ENCODE results near the gene NPHP4. TPM values are rescaled to one million over a fixed set of nuclear protein-coding genes. Genes with fewer than 3 reads are reported as not detected.

The NPHP4 gene
- total RNA-seq, 2 experiments from 2014 or later, result 6.2 to 7.7 TPM

DNA sequence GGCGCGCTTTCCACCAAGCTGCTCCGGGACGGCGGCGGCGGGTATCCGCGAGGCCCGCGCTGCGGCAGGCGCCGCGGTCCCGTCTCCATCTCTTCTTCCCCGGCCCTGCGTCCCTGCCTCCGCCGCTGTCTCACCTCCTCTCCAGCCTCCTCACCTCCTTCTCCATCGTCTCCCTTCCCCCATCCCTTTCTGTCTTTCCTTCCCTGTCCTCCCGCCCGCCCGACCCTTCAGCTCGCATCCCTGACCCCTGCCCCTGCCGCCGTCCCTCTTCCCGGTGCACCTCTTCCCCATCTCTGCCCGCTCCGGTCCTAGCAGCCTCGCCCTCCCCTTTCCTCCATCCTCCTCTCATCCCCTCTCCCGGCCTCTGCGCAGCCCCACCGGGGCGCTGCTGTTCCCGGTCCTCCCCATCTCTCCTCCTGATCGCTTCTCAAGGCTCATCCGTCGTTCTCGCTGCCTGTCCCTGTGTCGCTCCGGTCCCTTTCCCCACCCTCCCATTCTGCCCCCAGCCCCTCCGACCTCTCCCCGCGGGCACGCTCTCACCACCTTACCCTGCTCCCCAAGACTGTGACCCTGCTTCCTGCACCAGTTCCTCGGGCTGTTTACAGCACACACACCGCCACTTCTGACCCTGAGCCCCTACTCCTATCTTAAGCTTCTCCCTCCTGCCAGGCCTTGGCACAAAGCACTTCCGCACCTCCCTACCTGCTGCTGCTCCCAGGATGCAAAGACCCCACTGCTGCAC, 760 bp upstream of the NPHP4 start:
- Mint-ChIP-seq H3K9me3 (no peaks in the 10 kb centered on the region), H3K4me3 (peak overlapping the region; percentile 95), H3K4me1 (ENCODE audit: low read depth) (peaks cover 42% of the 10 kb centered on the region), H3K27ac (peak overlapping the region; percentile 94), H3K36me3 (ENCODE audit: low read depth) (peaks cover 19% of the 10 kb centered on the region), H3K27me3 (no peaks in the 10 kb centered on the region)
- peak overlapping the region; percentile 15 to 92 for H3K27ac ChIP-seq (ENCODE audit: low read depth in 1 of 2, low read length in 2 of 2)
- CTCF ChIA-PET, result interaction anchor here (0.7 to 1.1 kb wide), 2 partner anchors 10 to 41 kb away, joined by 3 read pairs; no protein-coding TSS in a partner anchor
- H3K27me3 ChIP-seq (ENCODE audit: control insufficient read depth in 1 of 2, insufficient read depth in 2 of 2, low read length in 2 of 2), result no peaks in the 10 kb centered on the region
- no peak for ATAC-seq (ENCODE audit: poor library complexity)
- H3K4me1 ChIP-seq (ENCODE audit: insufficient read depth, low read length), result peaks cover 48% of the 10 kb centered on the region
- H3K4me3 ChIP-seq (ENCODE audit: low read length), result peak overlapping the region; percentile 76
- intact Hi-C loops (cut with DNase I, micrococcal nuclease), result loop anchor here (1.0 to 10.0 kb wide), 5 partner anchors 33 to 1964 kb away; partner anchors contain the start of genes RPL22 (in 2 of the 2) and CAMTA1 (in 1 of the 2)
- TF ChIP-seq, protein P1, sequence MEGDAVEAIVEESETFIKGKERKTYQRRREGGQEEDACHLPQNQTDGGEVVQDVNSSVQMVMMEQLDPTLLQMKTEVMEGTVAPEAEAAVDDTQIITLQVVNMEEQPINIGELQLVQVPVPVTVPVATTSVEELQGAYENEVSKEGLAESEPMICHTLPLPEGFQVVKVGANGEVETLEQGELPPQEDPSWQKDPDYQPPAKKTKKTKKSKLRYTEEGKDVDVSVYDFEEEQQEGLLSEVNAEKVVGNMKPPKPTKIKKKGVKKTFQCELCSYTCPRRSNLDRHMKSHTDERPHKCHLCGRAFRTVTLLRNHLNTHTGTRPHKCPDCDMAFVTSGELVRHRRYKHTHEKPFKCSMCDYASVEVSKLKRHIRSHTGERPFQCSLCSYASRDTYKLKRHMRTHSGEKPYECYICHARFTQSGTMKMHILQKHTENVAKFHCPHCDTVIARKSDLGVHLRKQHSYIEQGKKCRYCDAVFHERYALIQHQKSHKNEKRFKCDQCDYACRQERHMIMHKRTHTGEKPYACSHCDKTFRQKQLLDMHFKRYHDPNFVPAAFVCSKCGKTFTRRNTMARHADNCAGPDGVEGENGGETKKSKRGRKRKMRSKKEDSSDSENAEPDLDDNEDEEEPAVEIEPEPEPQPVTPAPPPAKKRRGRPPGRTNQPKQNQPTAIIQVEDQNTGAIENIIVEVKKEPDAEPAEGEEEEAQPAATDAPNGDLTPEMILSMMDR (IDR thresholded peaks at IDR 0.05), result no peak
- H3K9me3 ChIP-seq (ENCODE audit: control insufficient read depth in 1 of 2, insufficient read depth in 1 of 2, low read length in 2 of 2), result no peaks in the 10 kb centered on the region
- peaks cover 15% of the 10 kb centered on the region for H3K36me3 ChIP-seq (ENCODE audit: insufficient read depth, low read length)
- DNase-seq, result peak in 4 of 14 experiments; percentile 26 to 49 (median 38)
- POLR2A ChIA-PET, result interaction anchor here (0.6 to 6.0 kb wide), 10 partner anchors 9 to 792 kb away, joined by 3 to 92 read pairs (median 3); partner anchors contain the start of genes CAMTA1 and RPL22

DNA sequence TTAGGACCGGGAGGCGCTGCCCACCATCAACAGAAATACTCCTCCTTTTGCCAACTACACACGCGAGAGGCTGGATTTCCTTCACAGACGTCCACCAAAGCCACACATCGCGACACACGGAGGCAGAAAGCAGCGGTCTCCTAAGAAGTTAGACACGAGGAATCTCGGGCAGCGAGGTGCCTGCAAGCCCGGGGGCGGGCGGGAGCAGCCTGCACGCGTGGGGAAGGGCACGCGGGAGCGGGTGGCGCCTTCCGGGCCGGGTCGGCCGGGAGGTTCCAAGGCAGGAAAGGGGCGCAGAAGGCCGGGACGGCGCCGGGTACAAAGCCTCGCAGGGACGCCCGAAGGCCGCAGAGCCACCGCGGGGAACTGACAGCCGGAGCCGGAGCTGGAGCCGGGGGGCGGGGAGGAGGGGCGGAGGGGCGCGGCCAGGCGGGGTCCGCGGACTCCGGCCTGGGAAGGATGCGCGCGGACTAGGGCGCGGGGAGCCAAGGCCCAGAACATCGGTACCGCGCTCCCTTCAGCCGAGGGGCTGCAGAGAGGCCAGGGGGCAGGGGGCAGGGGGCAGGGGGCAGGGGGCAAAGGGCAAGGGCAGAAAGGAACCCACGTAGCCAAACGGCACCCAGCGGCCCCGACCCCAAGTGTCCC, 722 bp downstream of the NPHP4 start:
- Mint-ChIP-seq H3K4me1 (ENCODE audit: low read depth) (peaks cover 34% of the 10 kb centered on the region), H3K36me3 (ENCODE audit: low read depth) (peaks cover 19% of the 10 kb centered on the region), H3K4me3 (peak overlapping the region; percentile 93), H3K27me3 (no peaks in the 10 kb centered on the region), H3K9me3 (no peaks in the 10 kb centered on the region), H3K27ac (peak overlapping the region; percentile 89)
- Histone ChIP-seq H3K9me3 (ENCODE audit: control insufficient read depth in 1 of 2, insufficient read depth in 1 of 2, low read length in 2 of 2) (no peaks in the 10 kb centered on the region), H3K4me1 (ENCODE audit: insufficient read depth, low read length) (peaks cover 41% of the 10 kb centered on the region), H3K27ac (ENCODE audit: low read depth in 1 of 2, low read length in 2 of 2) (peak overlapping the region; percentile 73 to 92), H3K27me3 (ENCODE audit: control insufficient read depth in 1 of 2, insufficient read depth in 2 of 2, low read length in 2 of 2) (no peaks in the 10 kb centered on the region), H3K4me3 (ENCODE audit: low read length) (peak overlapping the region; percentile 76), H3K36me3 (ENCODE audit: insufficient read depth, low read length) (peaks cover 9% of the 10 kb centered on the region)
- ATAC-seq (ENCODE audit: poor library complexity) (peak; percentile 24), DNase-seq (peak in 11 of 14 experiments; percentile 18 to 78 (median 45))
- TF ChIP-seq, protein P1 (IDR thresholded peaks at IDR 0.05), result no peak
- CTCF ChIA-PET, result interaction anchor here (1.1 kb wide), 1 partner anchor 35 kb away, joined by 3 read pairs; no protein-coding TSS in a partner anchor
- intact Hi-C loops (cut with DNase I, micrococcal nuclease), result loop anchor here (1.0 to 10.0 kb wide), 5 partner anchors 35 to 1966 kb away; partner anchors contain the start of genes RPL22 (in 2 of the 2) and CAMTA1 (in 1 of the 2)
- POLR2A ChIA-PET, result interaction anchor here (6.0 kb wide), 1 partner anchor 36 kb away, joined by 92 read pairs; no protein-coding TSS in a partner anchor

DNA sequence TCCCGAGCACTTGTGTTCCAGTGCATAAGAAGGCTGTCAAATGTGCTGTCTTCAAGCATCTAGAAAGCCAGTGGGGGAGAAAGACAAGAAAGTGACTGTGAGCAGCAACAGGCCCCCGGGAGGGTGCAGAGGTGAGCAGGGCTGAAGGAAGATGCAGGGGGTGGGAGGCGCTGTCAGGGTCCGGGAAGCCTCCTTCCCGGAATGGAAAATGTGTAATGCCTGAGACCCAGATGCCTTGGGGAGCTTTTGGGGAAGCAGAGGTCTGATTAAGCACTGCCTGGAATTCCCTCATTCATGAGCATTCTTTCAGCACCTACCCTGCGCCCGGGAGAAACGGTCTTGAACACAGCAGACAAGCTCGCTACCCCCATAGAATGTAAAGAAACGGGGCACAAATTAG, 1.3 kb downstream of the NPHP4 start:
- H3K4me3 ChIP-seq (ENCODE audit: low read length), result peak overlapping the region; percentile 76
- no peaks in the 10 kb centered on the region for H3K9me3 Mint-ChIP-seq

More for the DNA sequence above, 1.3 kb downstream of the NPHP4 start:
- H3K27me3 ChIP-seq (ENCODE audit: control insufficient read depth in 1 of 2, insufficient read depth in 2 of 2, low read length in 2 of 2), result no peaks in the 10 kb centered on the region
- peak in 1 of 14 experiments; percentile 20 for DNase-seq
- H3K4me1 ChIP-seq (ENCODE audit: insufficient read depth, low read length), result peaks cover 38% of the 10 kb centered on the region
- Mint-ChIP-seq H3K4me1 (ENCODE audit: low read depth) (peaks cover 34% of the 10 kb centered on the region), H3K27ac (peak overlapping the region; percentile 89), H3K4me3 (peak overlapping the region; percentile 93), H3K27me3 (no peaks in the 10 kb centered on the region), H3K36me3 (ENCODE audit: low read depth) (peaks cover 19% of the 10 kb centered on the region)
- no peak for ATAC-seq (ENCODE audit: poor library complexity)
- no peaks in the 10 kb centered on the region for H3K9me3 ChIP-seq (ENCODE audit: control insufficient read depth in 1 of 2, insufficient read depth in 1 of 2, low read length in 2 of 2)
- CTCF ChIA-PET, result interaction anchor here (1.1 kb wide), 1 partner anchor 35 kb away, joined by 3 read pairs; no protein-coding TSS in a partner anchor
- TF ChIP-seq, protein P1 (IDR thresholded peaks at IDR 0.05), result no peak
- POLR2A ChIA-PET, result no interaction called here
- peaks cover 3% of the 10 kb centered on the region for H3K36me3 ChIP-seq (ENCODE audit: insufficient read depth, low read length)
- intact Hi-C loops (cut with DNase I, micrococcal nuclease), result loop anchor here in 1 of 2 experiments (5.0 to 10.0 kb wide), 2 partner anchors 794 to 1966 kb away; partner anchors contain the start of gene CAMTA1
- no peak overlapping the region for H3K27ac ChIP-seq (ENCODE audit: low read depth in 1 of 2, low read length in 2 of 2)

Data from CD4-positive, alpha-beta T cell (primary cell).